K562 (cell line): Measurements from ENCODE around the gene BBLN. TPM values are rescaled to one million over a fixed set of nuclear protein-coding genes. Genes with fewer than 3 reads are reported as not detected.
A peak's percentile ranks its signal among the peaks of the same experiment; 100 is the strongest.

ENCODE experiments used
- ATAC-seq: fragments of 200-7000 bp; cut with Tn5 transposase; 3 replicates; pipeline ENCODE4 v1.9.1; 2020; ENCODE audit warnings: moderate library complexity
- BruUV-seq: library from RNA; stranded (reverse); fragments of 400-500 nt; replicated peaks from 2 replicates; lab custom pipeline; 2021; lab: Mats Ljungman, UMichigan
- CTCF ChIA-PET: fragments of 300-600 bp; formaldehyde crosslinking; extraction: SDS; loops from one replicate; lab custom pipeline; 2021; ENCODE audit warnings: low intra/inter-chr PET ratio; lab: Yijun Ruan, JAX
- POLR2A ChIA-PET: fragments of 300-600, 350-650 bp; sonication (Branson Sonifier 250); formaldehyde crosslinking; extraction: SDS; loops from one replicate; lab custom pipeline; 2021; ENCODE audit warnings: antibody characterized with exemption, inconsistent platforms; lab: Yijun Ruan, JAX
- DNase-seq, 4 experiments: peaks; one replicate each; pipeline versions ENCODE4 v3.0.0 to v3.0.0-alpha.2; 2011 to 2018; ENCODE audit warnings: low spot score in 3 of 4, mixed read lengths in 3 of 4; ENCODE audit errors: extremely low read depth in 1 of 4
- FAIRE-seq: peaks from 2 replicates; lab custom pipeline; 2011; peaks lifted over from hg19 to GRCh38; lab: Jason Lieb, UNC
- H2AFZ ChIP-seq: 2 replicates; pipeline ENCODE4 v1.6.0; 2011; ENCODE audit warnings: low read depth, low read length, control low read depth, inconsistent platforms
- H3K27ac ChIP-seq: fragments of 200-600 bp; 3 replicates; pipeline ENCODE4 v1.8.0; 2011; ENCODE audit warnings: low read depth, mild to moderate bottlenecking, control low read depth, inconsistent platforms, low read length, moderate library complexity, mixed read lengths; ENCODE audit errors: extremely low read depth
- H3K27me3 ChIP-seq, 2 experiments: fragments of 300-600 bp in 1 of 2; 2 replicates in 1 of 2; 3 replicates in 1 of 2; pipeline versions ENCODE4 v1.6.0 to v1.8.0; 2011; ENCODE audit warnings: inconsistent platforms in 2 of 2, low read length in 2 of 2, mild to moderate bottlenecking in 1 of 2, mixed read lengths in 1 of 2, moderate library complexity in 1 of 2; ENCODE audit not compliant: control insufficient read depth in 2 of 2, insufficient read depth in 2 of 2
- H3K36me3 ChIP-seq: fragments of 300-600 bp; 3 replicates; pipeline ENCODE4 v1.8.0; 2011; ENCODE audit warnings: mild to moderate bottlenecking, low read length, inconsistent platforms; ENCODE audit not compliant: control insufficient read depth, insufficient read depth
- H3K4me1 ChIP-seq, 2 experiments: fragments of 200-600 bp in 1 of 2; replicated peaks in 1 of 2; 2 replicates in 1 of 2; 3 replicates in 1 of 2; pipeline versions ENCODE4 v1.5.1 to v1.8.0; 2011; ENCODE audit warnings: inconsistent platforms in 2 of 2, low read length in 2 of 2, mild to moderate bottlenecking in 1 of 2, mixed read lengths in 1 of 2, moderate library complexity in 1 of 2; ENCODE audit not compliant: control insufficient read depth in 2 of 2, insufficient read depth in 2 of 2
- H3K4me2 ChIP-seq: 2 replicates; pipeline ENCODE4 v1.6.1; 2011; ENCODE audit warnings: low read length, control low read depth, inconsistent platforms, mixed read lengths; ENCODE audit not compliant: insufficient read depth
- H3K4me3 ChIP-seq: fragments of 200-600 bp; sonication (generic), shearing (Covaris generic); 2 replicates; pipeline ENCODE4 v1.5.1; 2016; ENCODE audit warnings: control low read depth, inconsistent platforms
- H3K79me2 ChIP-seq: fragments of 200-600 bp; 3 replicates; pipeline ENCODE4 v1.8.0; 2011; ENCODE audit warnings: low read length, inconsistent platforms; ENCODE audit not compliant: control insufficient read depth, insufficient read depth
- H3K9ac ChIP-seq, 2 experiments: 2 replicates each; pipeline versions ENCODE4 v1.6.0 to v1.6.1; 2011; ENCODE audit warnings: low read depth in 2 of 2, low read length in 2 of 2, control low read depth in 1 of 2, inconsistent platforms in 1 of 2, mild to moderate bottlenecking in 1 of 2, mixed read lengths in 1 of 2; ENCODE audit not compliant: insufficient read depth in 1 of 2
- H3K9me1 ChIP-seq: one replicate; pipeline ENCODE4 v1.6.0; 2011; ENCODE audit warnings: inconsistent platforms, mild to moderate bottlenecking, low read length, moderate library complexity; ENCODE audit not compliant: control insufficient read depth, insufficient read depth
- H3K9me3 ChIP-seq: replicated peaks from 2 replicates; pipeline ENCODE4 v1.5.1; 2011; ENCODE audit warnings: low read depth, low read length, inconsistent platforms; ENCODE audit not compliant: control insufficient read depth, insufficient read depth
- H4K20me1 ChIP-seq: replicated peaks from 2 replicates; pipeline ENCODE4 v1.6.1; 2011; ENCODE audit warnings: low read length, inconsistent platforms, mixed read lengths; ENCODE audit not compliant: control insufficient read depth, insufficient read depth
- CEBPB ChIP-seq: fragments of 450-650 bp; IDR thresholded peaks from 2 replicates; pipeline ENCODE4 v1.6.1; 2016; ENCODE audit warnings: missing genetic modification characterization, missing compliant biosample characterization
- EZH2 ChIP-seq: IDR thresholded peaks from 2 replicates; pipeline ENCODE4 v1.6.1; 2012; ENCODE audit warnings: low read depth, mild to moderate bottlenecking, inconsistent platforms, low read length, borderline replicate concordance
- GABPA ChIP-seq: fragments of 200-800 bp; sonication (Bioruptor generic); conservative IDR thresholded peaks from 2 replicates; pipeline ENCODE4 v1.6.1; 2016; ENCODE audit warnings: low read depth, missing genetic modification characterization, missing compliant biosample characterization
- GATAD2A ChIP-seq: fragments of 450-650 bp; IDR thresholded peaks from 2 replicates; pipeline ENCODE4 v1.6.1; 2017
- HES1 ChIP-seq: fragments of 450-650 bp; IDR thresholded peaks from 2 replicates; pipeline ENCODE4 v1.6.1; 2016; ENCODE audit warnings: low read depth, mild to moderate bottlenecking, moderate library complexity
- HINFP ChIP-seq: fragments of 450-650 bp; conservative IDR thresholded peaks from 2 replicates; pipeline ENCODE4 v1.6.1; 2016; ENCODE audit warnings: missing genetic modification characterization, low read depth, mild to moderate bottlenecking, control low read depth, missing compliant biosample characterization
- HLTF ChIP-seq: fragments of 450-650 bp; IDR thresholded peaks from 2 replicates; pipeline ENCODE4 v1.6.1; 2016
- MAFF ChIP-seq: IDR thresholded peaks from 2 replicates; pipeline ENCODE4 v1.6.1; 2012; ENCODE audit warnings: low read length, improper control_type of control experiment
- MLLT1 ChIP-seq, 2 experiments: fragments of 450-650 bp; IDR thresholded peaks; 2 replicates each; pipeline ENCODE4 v1.6.1; 2016
- MTA2 ChIP-seq: fragments of 450-650 bp; IDR thresholded peaks from 2 replicates; pipeline ENCODE4 v1.6.1; 2016; ENCODE audit warnings: low read depth
- NFYB ChIP-seq: IDR thresholded peaks from 2 replicates; pipeline ENCODE4 v1.6.1; 2011; ENCODE audit warnings: mild to moderate bottlenecking, moderate library complexity; ENCODE audit not compliant: insufficient read length; ENCODE audit errors: extremely low read depth
- NR1H2 ChIP-seq: sonication (generic); formaldehyde crosslinking; IDR thresholded peaks from 2 replicates; pipeline ENCODE4 v1.4.0; 2020; ENCODE audit warnings: mild to moderate bottlenecking, missing genetic modification reagents
- POLR2H ChIP-seq: IDR thresholded peaks from 2 replicates; pipeline ENCODE4 v1.6.1; 2016; ENCODE audit warnings: missing genetic modification characterization, low read depth, mild to moderate bottlenecking, control low read depth, missing compliant biosample characterization, moderate library complexity
- SIN3B ChIP-seq: fragments of 450-650 bp; IDR thresholded peaks from 2 replicates; pipeline ENCODE4 v1.6.1; 2017; ENCODE audit warnings: low read depth, mild to moderate bottlenecking, moderate library complexity
- SIRT6 ChIP-seq: IDR thresholded peaks from one replicate; pipeline ENCODE4 v1.6.1; 2012; ENCODE audit warnings: low read depth, mild to moderate bottlenecking, control low read depth, inconsistent platforms, low read length, moderate library complexity
- TEAD1 ChIP-seq, 2 experiments: fragments of 450-650 bp in 1 of 2; sonication (generic) in 1 of 2; formaldehyde crosslinking; IDR thresholded peaks; 2 replicates each; pipeline versions ENCODE4 v1.4.0 to v1.8.0; 2020 to 2022; ENCODE audit warnings: mild to moderate bottlenecking in 2 of 2, missing genetic modification reagents in 1 of 2
- ZBTB9 ChIP-seq: fragments of 450-650 bp; formaldehyde crosslinking; IDR thresholded peaks from 2 replicates; pipeline ENCODE4 v1.4.0; 2020; ENCODE audit warnings: mild to moderate bottlenecking, moderate library complexity
- ZFX ChIP-seq: sonication (generic); formaldehyde crosslinking; IDR thresholded peaks from 2 replicates; pipeline ENCODE4 v1.8.0; 2022; ENCODE audit warnings: mild to moderate bottlenecking, missing genetic modification reagents, moderate library complexity
- WGBS: fragments of 100-300 bp; shearing (Covaris generic); methylation state at CpG from one replicate; pipeline ENCODE4 v1.1.6; 2016; ENCODE audit warnings: low coverage, mixed read lengths; ENCODE audit not compliant: insufficient coverage; ENCODE audit errors: missing lambda C conversion rate; 5-methylcytosine and 5-hydroxymethylcytosine counted together
- in situ Hi-C: fragments of 300-500 bp; cut with MboI; formaldehyde crosslinking; loops from 4 replicates; pipeline ENCODE4 v1.15.0; 2018; ENCODE audit warnings: inconsistent platforms, mixed read lengths
- intact Hi-C: fragments of 100-400 bp; cut with micrococcal nuclease; formaldehyde crosslinking; loops from 2 replicates; pipeline ENCODE4 v1.14.2; 2022
- polyA plus RNA-seq, 8 experiments: library from polyadenylated mRNA; depleted of rRNA in 4 of 8; stranded (reverse) in 5 of 8; unstranded in 3 of 8; fragments of >200 nt; fragmentation: Nextera tagmentation in 2 of 8; fragmentation: Illumina TruSeq in 1 of 8; extraction: Ambion mirVana in 2 of 8; extraction: Trizol in 1 of 8; gene quantifications; 2 replicates each; pipeline versions ENCODE4 v1.2.1 to v1.2.3, GENCODE V29; 2011 to 2014; ENCODE audit warnings: inconsistent platforms in 1 of 8, missing spikeins in 1 of 8
- total RNA-seq, 7 experiments: library from RNA; depleted of rRNA in 6 of 7; stranded (reverse); fragments of >200 nt in 6 of 7; fragmentation: Illumina TruSeq in 2 of 7; extraction: Trizol in 2 of 7; gene quantifications; 2 replicates each; pipeline versions ENCODE4 v1.2.1 to v1.2.3, GENCODE V29; 2011 to 2021; ENCODE audit warnings: low replicate concordance in 1 of 7

BBLN gene
- total and polyA plus RNA-seq, 9 of the 15 experiments (the other 6 are each of a cell fraction or from before 2014, with no cell fraction given) = 4.2 to 331 (median 87.1) TPM

- POLR2A ChIA-PET = interaction anchor here (0.9 to 7.6 kb wide), 10 partner anchors 8 to 85 kb away, joined by 3 to 78 read pairs (median 6); partner anchors contain the start of genes BBLN, GOLGA2 and SWI5
- no peak for TF ChIP-seq SIN3B
- no peak for TF ChIP-seq NR1H2
- TF ChIP-seq TEAD1 (CRISPR knock-in tag; IDR thresholded peaks at IDR 0.05) = peak in 1 of 2 experiments; percentile 75; a peak in 1 of 4 replicates
- TF ChIP-seq HINFP = 0 out of 2 replicates have a peak, but pooled peaks have one; percentile 2
- no peak for TF ChIP-seq MAFF
- no peak for TF ChIP-seq HES1
- no peak for TF ChIP-seq GATAD2A
- TF ChIP-seq CEBPB (tag) = no peak
- TF ChIP-seq ZBTB9 (CRISPR knock-in tag) = peak; percentile 93; the same call in 1 of the 2 replicates
- TF ChIP-seq NFYB = no peak
- no peak for TF ChIP-seq POLR2H (tag)
- no peak for TF ChIP-seq GABPA (tag)
- TF ChIP-seq MLLT1 (IDR thresholded peaks at IDR 0.05) = no peak
- TF ChIP-seq MTA2 = no peak
- TF ChIP-seq HLTF = no peak
- TF ChIP-seq SIRT6 = no peak
- no peak for TF ChIP-seq ZFX (CRISPR knock-in tag)
- TF ChIP-seq EZH2 = no peak
Measured at GRCh38 chr9:128191406-128192046, 31.5 kb downstream of the BBLN start, which contains the start of gene CIZ1. Gene CIZ1 (minus strand): TSS chr9:128191572. CDS start chr9:128190857, 715 bp downstream.

More at GRCh38 chr9:128191406-128192046, 31.5 kb downstream of the BBLN start, which contains the start of gene CIZ1:
- Histone ChIP-seq H3K4me1 (peaks cover 26 to 34% of the 10 kb centered on the region in 2 experiments), H3K4me2 (peak within 1 kb of the TSS; percentile 93), H3K9ac (peak within 1 kb of the TSS; percentile 79 to 91), H3K4me3 (peak within 1 kb of the TSS; percentile 92), H3K36me3 (peaks cover 35% of the 10 kb centered on the region), H3K79me2 (peaks cover 25% of the 10 kb centered on the region), H3K9me3 (no peaks in the 10 kb centered on the region), H3K27me3 (no peaks in the 10 kb centered on the region), H4K20me1 (0 out of 2 replicates have a peak, but pooled peaks cover under 1% of the 10 kb centered on the region), H3K9me1 (peaks cover under 1% of the 10 kb centered on the region), H3K27ac (peak within 1 kb of the TSS; percentile 82), H2AFZ (peak within 1 kb of the TSS; percentile 98)
- TSS peak; percentile 89 for BruUV-seq
- ATAC-seq (peak; percentile 96), FAIRE-seq (no peak), DNase-seq (peak; percentile 96 to 99 (median 99))
- 1% methylated on average over 71 of the region's 71 CpGs for WGBS
- in situ Hi-C loops = no loop called here
- CTCF ChIA-PET = interaction anchor here (0.5 to 0.7 kb wide), 3 partner anchors 123 to 508 kb away, joined by 3 to 7 read pairs (median 6); no protein-coding TSS in a partner anchor
- intact Hi-C loops = loop anchor here (1.0 to 10.0 kb wide), 6 partner anchors 13 to 493 kb away; partner anchors contain the start of genes BBLN, GOLGA2, PTGES2 and SET
